GM12874 (cell line): ENCODE results near the gene POFUT1.

Experiments used
- CTCF ChIP-seq: IDR thresholded peaks from 2 replicates; pipeline ENCODE4 v1.5.1; 2011; ENCODE audit warnings: low read depth, mild to moderate bottlenecking, control low read depth, low read length, moderate library complexity; ENCODE audit not compliant: insufficient read depth

POFUT1 gene

DNA sequence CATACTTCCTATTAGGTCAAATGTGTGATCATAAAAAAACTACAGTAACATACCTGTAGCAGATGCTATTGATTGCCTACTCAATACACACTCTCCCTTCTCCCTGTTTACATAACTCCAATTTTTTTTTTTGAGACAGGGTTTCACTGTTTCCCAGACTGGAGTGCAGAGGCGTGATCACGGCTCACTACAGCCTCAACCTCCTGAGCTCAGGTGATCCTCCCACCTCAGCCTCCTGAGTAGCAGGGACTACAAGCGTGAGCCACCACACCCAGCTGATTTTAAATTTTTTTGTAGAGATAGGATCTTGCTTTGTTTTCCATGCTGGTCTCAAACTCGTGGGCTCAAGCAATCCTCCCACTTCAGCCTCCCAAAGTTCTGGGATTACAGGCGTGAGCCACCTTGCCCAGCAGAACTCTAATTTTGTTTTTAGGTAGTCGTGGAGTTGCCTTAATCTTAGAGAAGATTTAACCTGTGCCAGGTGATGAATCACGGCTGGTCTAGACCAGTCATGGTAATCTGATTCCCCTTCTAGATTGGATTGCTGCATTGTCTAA is 55.8 kb downstream of the POFUT1 start:
- no peak for TF ChIP-seq CTCF

DNA sequence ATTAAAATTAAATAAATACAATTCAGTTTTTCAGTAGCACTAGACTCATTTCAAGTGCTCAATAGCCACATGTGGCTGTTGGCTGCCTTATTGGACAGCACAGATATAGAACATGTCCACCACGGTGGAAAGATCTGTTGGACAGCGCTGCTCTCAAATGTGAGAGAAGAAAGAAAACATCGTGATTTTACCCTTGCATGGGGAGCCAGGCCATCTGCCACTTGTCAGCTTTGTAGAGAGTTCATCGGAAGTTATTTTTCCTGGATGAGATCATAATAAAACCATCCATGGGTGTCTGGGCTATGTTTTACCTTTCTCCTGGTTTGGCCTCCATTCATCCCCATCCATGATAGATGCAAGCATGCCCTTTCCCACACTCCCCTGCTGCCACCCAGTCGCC is 63.9 kb downstream of the POFUT1 start:
- no peak for TF ChIP-seq CTCF

DNA sequence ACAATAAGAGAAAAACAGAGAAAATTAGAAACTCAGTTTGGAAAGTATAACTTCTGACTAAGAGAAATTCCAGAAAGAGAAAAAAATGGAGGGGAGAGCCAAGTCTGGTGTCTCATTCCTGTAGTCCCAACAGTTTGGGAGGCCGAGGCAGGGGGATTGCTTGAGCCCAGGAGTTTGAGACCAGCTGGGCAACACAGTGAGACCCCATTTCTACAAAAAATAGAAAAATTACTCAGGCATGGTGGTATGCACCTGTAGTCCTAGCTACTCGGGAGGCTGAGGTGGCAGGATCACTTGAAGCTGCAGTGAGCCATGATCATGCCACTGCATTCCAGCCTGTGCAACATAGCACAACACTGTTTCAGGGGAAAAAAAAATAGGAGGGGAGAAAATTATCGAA is 66.7 kb downstream of the POFUT1 start:
- no peak for TF ChIP-seq CTCF

DNA sequence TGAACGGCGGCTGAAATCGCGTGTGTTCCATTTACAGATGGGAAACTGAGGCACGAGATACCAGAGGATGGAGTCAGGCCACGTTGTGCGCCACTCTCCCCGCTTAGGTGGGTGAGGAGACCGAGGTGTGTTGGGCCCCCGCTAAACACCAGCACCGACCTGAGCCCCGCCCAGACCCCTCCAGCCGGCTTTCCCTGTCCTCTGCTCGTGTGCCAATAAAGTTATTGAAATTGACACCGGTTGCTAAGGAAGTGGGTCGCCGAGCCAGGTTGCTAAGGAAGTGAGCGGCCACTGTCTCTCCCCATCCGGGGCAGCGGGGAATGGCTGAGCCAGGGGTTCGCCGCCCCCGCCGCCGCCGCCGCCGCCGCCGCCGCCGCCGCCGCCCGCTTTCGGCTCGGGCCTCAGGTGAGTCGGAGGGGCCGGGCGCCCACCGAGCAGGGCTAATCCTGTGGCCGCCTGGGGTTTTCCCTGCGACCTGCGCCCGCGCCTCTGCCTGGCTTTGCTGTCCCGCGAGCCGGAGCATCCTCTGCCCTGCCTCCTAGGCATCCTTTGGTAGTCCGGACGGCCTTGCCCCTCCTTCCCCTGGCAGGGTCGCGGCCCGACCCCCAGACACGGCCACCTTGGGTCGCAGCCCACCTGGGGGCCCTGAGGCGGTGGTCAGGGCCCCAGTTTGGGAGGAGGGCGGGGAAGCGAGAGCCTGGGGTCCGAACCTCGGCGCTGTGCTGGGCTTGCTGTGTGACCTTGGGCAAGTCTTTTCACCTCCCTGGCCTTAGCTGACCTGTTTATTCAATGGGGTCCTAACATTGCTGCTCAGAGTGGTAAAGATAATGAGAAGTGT is 69.9 kb downstream of the POFUT1 start, which contains the start of gene KIF3B:
Gene KIF3B (plus strand): TSS at position 291 of the 838 bp plus-strand sequence. CDS start 32,127 bp downstream, outside the sequence.
- TF ChIP-seq CTCF: no peak

DNA sequence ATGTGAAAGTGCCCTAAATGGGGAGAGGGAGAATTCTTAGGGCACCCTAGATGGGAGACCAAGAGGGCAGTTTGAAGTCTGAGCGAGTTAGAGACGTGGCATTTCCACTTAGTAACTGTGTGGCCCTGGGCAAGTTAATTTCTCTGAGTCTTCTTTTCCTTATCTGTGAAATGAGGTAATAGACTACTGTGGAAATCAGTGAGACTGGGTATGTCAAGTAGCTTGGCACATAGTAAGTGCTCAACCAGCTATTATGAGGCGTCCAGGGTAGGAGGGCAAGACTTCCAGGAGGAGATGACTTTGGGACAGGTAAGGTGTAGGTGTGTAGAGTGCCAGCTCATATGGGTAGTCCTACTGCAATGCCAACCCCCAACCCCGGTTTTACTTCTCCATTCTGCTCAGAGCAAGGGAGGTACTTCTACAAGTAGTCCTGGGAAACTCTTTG is 70.5 kb downstream of the POFUT1 start:
- no peak for TF ChIP-seq CTCF

- no peak for TF ChIP-seq CTCF
Measured at GRCh38 chr20:32281711-32282110, 74.0 kb downstream of the POFUT1 start.

DNA sequence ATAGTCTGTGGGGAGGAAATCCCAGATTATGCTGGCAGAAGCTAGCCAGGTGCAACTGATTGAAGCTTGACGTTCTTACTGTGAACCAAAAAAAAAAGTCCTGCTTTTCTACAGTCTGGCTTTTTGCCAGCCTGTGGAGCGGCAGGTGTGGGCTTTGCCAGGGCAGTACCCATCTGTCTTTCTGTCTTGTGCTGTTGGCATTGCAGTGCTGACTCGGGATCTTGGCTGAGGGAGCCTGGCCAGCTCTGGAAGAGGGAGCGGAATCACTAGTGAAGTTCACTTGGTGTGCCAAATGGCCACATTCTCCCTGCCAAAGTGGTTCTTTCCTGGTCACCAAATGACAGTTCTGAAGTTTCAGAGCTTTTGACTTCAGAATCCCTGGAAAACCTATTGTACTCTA is 74.8 kb downstream of the POFUT1 start:
- no peak for TF ChIP-seq CTCF
